ENCODE results near the gene DOK6.

The DOK6 gene

GRCh38 chr18:69567813-69568488, 167.3 kb downstream of the DOK6 start:
- no peak for DNase-seq (ENCODE audit: extremely low spot score)
- ChIA-PET CTCF (interaction anchor here (1.2 to 1.7 kb wide), 2 partner anchors 13 to 21 kb away, joined by 3 to 4 read pairs; no protein-coding TSS in a partner anchor), POLR2A (no interaction called here)
- no peak for TF ChIP-seq CTCF (IDR thresholded peaks at IDR 0.05; ENCODE audit: control extremely low read depth, extremely low read depth, low read depth, missing control alignments)

- POLR2A ChIA-PET, result no interaction called here
- CTCF ChIA-PET, result interaction anchor here (1.2 to 1.7 kb wide), 2 partner anchors 12 to 20 kb away, joined by 3 to 4 read pairs; no protein-coding TSS in a partner anchor
- no peak for TF ChIP-seq CTCF (IDR thresholded peaks at IDR 0.05; ENCODE audit: control extremely low read depth, extremely low read depth, low read depth, missing control alignments)
These were observed 168.4 kb downstream of the DOK6 start for GRCh38 chr18:69569133-69569532.

GRCh38 chr18:69574401-69574800, 173.7 kb downstream of the DOK6 start:
- CTCF ChIA-PET, result no interaction called here
- POLR2A ChIA-PET, result no interaction called here
- no peak for DNase-seq (ENCODE audit: extremely low spot score)
- TF ChIP-seq CTCF (IDR thresholded peaks at IDR 0.05; ENCODE audit: control extremely low read depth, extremely low read depth, low read depth, missing control alignments), result no peak

More at GRCh38 chr18:69569133-69569532, 168.4 kb downstream of the DOK6 start:
- no peak for DNase-seq (ENCODE audit: extremely low spot score)

- CTCF ChIA-PET, result interaction anchor here (1.3 to 1.6 kb wide), 2 partner anchors 9 to 21 kb away, joined by 3 to 4 read pairs; no protein-coding TSS in a partner anchor
- peak; percentile 14 for DNase-seq (ENCODE audit: extremely low spot score)
- POLR2A ChIA-PET, result no interaction called here
- TF ChIP-seq CTCF (IDR thresholded peaks at IDR 0.05; ENCODE audit: control extremely low read depth, extremely low read depth, low read depth, missing control alignments), result no peak
These were observed 179.4 kb downstream of the DOK6 start for GRCh38 chr18:69580107-69580506.

- CTCF ChIA-PET, result interaction anchor here (0.8 to 0.9 kb wide), 2 partner anchors 8 to 17 kb away, joined by 3 to 4 read pairs; no protein-coding TSS in a partner anchor
- no peak for TF ChIP-seq CTCF (IDR thresholded peaks at IDR 0.05; ENCODE audit: control extremely low read depth, extremely low read depth, low read depth, missing control alignments)
- POLR2A ChIA-PET, result no interaction called here
- DNase-seq (ENCODE audit: extremely low spot score), result no peak
These were observed 183.7 kb downstream of the DOK6 start for GRCh38 chr18:69584429-69584828.

GRCh38 chr18:69585696-69586095, 185.0 kb downstream of the DOK6 start:
- ChIA-PET CTCF (no interaction called here), POLR2A (no interaction called here)
- no peak for TF ChIP-seq CTCF (IDR thresholded peaks at IDR 0.05; ENCODE audit: control extremely low read depth, extremely low read depth, low read depth, missing control alignments)
- DNase-seq (ENCODE audit: extremely low spot score), result no peak
